Measurements from ENCODE around the gene CXCL1.
"Not testable (repeated sequence)": the region's sequence is repeated elsewhere in the genome, so short reads cannot be mapped to it uniquely, and the experiment has no call there.

CXCL1 gene

GRCh38 chr4:73885574-73886267 is 16.5 kb downstream of the CXCL1 start:
- DNase-seq: no peak

GRCh38 chr4:73891326-73891725 is 22.1 kb downstream of the CXCL1 start:
- no peak for DNase-seq

GRCh38 chr4:73891739-73892405 is 22.7 kb downstream of the CXCL1 start:
- DNase-seq: no peak

GRCh38 chr4:73892966-73893365 is 23.8 kb downstream of the CXCL1 start:
- no peak for DNase-seq

- no peak for DNase-seq
Observed at GRCh38 chr4:73894001-73894400, 24.8 kb downstream of the CXCL1 start.

- DNase-seq: peak; percentile 43
Observed at GRCh38 chr4:73895201-73896175, 26.3 kb downstream of the CXCL1 start.

GRCh38 chr4:73896416-73896815 is 27.2 kb downstream of the CXCL1 start:
- DNase-seq: no peak

- no peak for DNase-seq
Observed at GRCh38 chr4:73897380-73898136, 28.4 kb downstream of the CXCL1 start.

- not testable (repeated sequence) for DNase-seq
Observed at GRCh38 chr4:73899338-73899737, 30.1 kb downstream of the CXCL1 start.

- peak; percentile 60 for DNase-seq
Observed at GRCh38 chr4:73901031-73901430, 31.8 kb downstream of the CXCL1 start.

- peak; percentile 68 for DNase-seq
Observed at GRCh38 chr4:73902038-73902637, 32.9 kb downstream of the CXCL1 start.

- DNase-seq: no peak
Observed at GRCh38 chr4:73902817-73903547, 33.8 kb downstream of the CXCL1 start.

- no peak for DNase-seq
Observed at GRCh38 chr4:73904491-73904890, 35.3 kb downstream of the CXCL1 start.

- peak; percentile 60 for DNase-seq
Observed at GRCh38 chr4:73908965-73909364, 39.8 kb downstream of the CXCL1 start.

- DNase-seq: no peak
Observed at GRCh38 chr4:73911746-73912145, 42.6 kb downstream of the CXCL1 start.

- DNase-seq: no peak
Observed at GRCh38 chr4:73912191-73912590, 43.0 kb downstream of the CXCL1 start.

- DNase-seq: peak; percentile 56
Observed at GRCh38 chr4:73914071-73914470, 44.9 kb downstream of the CXCL1 start.

- DNase-seq: no peak
Observed at GRCh38 chr4:73916172-73916925, 47.2 kb downstream of the CXCL1 start.

GRCh38 chr4:73917081-73917501 is 47.9 kb downstream of the CXCL1 start:
- DNase-seq: no peak

GRCh38 chr4:73918058-73918457 is 48.9 kb downstream of the CXCL1 start:
- DNase-seq: no peak

GRCh38 chr4:73919691-73920090 is 50.5 kb downstream of the CXCL1 start:
- no peak for DNase-seq

Measured in OCI-M1 (cell line).